GM04504 (cell line): ENCODE measurements around the gene SERPINI2.

Source experiments
- DNase-seq: peaks from one replicate; pipeline ENCODE4 v3.0.0-alpha.2; 2012; ENCODE audit warnings: low read depth

The SERPINI2 gene

DNA sequence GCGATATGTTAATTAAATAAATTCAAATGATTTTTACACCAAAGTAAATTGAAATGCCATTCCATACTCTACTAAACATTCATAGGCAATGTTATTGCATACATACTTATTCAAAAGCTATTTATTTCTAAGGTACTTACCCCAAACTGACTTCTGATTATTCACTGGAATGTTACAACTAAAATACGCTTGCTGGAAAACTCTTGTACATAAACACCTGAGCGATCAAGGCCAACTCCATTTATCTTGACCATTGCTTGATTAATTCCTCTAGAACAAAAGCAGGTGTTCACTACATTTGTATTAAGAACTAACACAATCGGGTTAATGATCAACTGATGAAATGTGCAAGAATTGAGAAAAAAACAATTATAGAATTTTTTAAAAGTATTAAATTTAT is at the start of gene SERPINI2:
Gene SERPINI2 (minus strand): TSS at position 180 of the 400 bp plus-strand sequence. CDS start 2,208 bp downstream, outside the sequence.
- no peak for DNase-seq

GRCh38 chr3:167521006-167521355 is 47.1 kb upstream of the SERPINI2 start:
- no peak for DNase-seq

DNA sequence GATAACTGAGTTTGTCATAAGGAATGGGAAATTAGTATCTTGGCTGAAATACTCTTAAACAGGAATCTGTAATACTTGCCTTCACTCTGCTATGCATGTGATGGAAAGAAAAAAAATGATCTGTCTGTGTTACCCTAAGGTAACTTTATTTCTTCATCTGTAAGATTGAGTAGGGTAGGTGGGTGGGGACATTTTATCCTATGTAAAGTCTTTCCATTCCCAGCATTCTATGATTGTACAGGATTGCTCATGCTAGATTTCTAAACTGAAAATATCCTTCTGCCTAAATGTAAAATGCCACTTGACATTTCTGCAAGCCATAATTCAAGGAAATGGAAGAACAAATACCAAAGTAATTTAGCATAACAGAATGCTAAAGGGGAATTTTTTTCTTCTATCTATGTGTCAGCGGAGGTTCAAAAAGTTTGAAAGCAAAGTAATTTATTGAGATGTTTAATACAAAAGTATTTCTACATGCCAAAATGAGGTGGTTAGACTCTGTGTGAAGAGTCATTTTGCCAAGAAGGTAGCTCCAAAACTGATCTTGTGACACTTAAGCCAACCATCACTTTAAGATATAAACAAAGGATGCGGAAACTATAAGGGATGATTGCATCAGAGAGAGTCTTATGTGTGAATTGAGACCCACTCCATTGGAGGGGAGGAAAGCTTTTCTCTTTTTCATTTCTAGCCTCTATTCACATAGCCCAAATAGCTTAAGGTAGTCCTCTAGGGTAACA is 46.6 kb upstream of the SERPINI2 start:
- no peak for DNase-seq

DNA sequence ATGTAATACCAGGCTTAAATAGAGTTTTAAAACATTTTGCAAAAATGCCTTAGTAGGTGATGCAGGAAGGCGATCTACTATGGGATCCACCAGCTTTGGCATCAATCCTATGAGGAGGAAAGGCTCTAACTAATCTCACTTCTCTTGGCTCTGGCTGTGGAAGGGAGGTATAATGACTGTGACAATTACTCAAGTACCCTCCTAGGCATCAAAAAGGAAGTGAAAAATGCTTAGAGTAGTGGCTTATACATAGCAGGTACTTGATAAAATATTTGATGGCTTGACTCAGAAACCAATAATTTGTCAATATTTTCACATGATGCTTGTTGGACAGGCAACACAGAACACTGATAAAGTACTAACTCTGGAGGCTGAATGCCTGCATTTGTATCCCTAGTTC is 34.1 kb upstream of the SERPINI2 start:
- DNase-seq: no peak

DNA sequence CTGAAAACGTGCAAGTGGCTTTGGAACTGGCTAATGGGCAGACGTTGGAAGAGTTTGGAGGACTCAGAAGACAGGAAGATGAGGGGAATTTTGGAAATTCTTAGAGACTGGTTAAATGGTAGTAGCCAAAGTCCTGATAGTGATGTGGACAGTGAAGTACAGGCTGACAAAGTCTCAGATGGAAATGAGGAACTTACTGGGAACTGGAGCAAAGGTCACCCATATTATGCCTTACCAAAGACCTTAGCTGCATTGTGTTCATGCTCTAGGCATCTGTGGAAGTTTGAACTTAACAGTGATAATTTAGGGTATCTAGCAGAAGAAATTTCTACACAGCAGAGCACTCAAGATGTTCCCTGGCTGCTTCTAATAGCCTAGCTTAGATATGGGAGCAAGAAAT is 28.6 kb upstream of the SERPINI2 start:
- DNase-seq: no peak

GRCh38 chr3:167501941-167502340 is 28.1 kb upstream of the SERPINI2 start:
- no peak for DNase-seq

GRCh38 chr3:167497903-167498302 is 24.1 kb upstream of the SERPINI2 start:
- no peak for DNase-seq

DNA sequence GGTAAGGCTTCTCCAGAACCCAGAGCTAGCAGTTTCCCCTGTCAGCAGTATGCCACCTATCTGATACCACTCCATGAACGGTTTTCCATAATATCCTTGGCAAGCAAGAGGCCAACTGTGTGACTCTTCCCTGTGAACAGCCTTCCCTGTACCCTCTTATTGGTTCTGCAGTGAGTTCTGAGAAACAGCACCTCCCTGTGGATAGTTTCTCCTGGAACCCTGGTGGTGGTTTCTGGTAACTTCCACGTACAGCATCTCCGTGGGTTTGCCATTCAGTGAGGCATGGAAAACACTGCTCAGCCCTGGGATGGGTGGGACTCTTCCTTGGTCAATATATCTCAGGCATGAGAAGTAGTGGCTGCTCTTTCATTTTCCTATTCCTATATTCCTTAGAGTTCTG is 19.4 kb upstream of the SERPINI2 start:
- DNase-seq: no peak

- DNase-seq: no peak
These were observed 17.8 kb upstream of the SERPINI2 start for GRCh38 chr3:167491621-167492020.

DNA sequence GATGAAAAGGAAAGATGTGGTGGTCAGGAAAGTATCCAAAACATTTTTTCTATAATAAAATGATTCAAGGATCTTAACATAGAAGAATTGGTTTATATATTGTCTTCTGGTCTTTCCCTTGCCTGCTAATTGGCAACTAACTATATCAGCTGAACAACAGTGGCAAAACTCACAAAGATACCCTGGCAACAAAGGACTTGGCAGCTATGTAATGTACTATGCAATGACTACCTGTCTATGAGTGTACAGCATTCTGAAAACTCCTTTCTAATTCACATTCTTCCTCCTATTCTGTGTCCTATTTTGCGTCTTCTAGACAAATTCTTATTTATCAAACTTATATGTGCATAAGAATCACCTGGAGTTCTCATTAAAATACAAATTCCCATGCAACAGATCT is 15.7 kb upstream of the SERPINI2 start:
- no peak for DNase-seq

DNA sequence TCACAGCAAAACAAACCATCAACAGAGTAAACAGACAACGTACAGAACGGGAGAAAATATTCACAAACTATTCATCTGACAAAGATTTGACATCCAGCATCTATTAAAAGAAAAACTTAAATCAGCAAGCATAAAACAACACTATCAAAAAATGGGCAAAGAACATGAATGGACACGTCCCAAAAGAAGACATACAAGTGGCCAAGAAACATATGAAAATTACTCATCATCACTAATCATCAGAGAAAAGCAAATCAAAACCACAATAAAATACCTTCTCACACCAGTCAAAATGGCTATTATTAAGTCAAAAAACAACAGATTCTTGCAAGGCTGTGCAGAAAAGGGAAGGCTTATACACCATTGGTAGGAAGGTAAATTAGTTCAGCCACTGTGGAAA is 13.7 kb upstream of the SERPINI2 start:
- DNase-seq: no peak

DNA sequence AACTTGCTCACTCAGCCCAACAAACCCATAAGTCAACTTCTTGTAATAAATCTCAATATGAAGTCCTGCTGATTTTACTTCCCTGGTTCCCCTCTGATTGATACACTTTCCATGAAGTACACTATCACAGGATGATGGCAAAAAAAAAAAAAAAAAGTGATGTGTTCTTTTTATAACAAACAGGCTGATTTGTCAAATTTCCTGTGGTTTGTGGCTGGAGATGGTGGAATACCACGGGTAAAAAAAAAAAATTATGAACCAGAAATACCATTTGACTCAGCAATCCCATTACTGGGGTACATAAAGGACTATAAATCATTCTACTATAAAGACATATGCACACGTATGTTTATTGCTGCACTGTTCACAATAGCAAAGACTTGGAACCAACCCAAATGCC is 10.7 kb upstream of the SERPINI2 start:
- no peak for DNase-seq

DNA sequence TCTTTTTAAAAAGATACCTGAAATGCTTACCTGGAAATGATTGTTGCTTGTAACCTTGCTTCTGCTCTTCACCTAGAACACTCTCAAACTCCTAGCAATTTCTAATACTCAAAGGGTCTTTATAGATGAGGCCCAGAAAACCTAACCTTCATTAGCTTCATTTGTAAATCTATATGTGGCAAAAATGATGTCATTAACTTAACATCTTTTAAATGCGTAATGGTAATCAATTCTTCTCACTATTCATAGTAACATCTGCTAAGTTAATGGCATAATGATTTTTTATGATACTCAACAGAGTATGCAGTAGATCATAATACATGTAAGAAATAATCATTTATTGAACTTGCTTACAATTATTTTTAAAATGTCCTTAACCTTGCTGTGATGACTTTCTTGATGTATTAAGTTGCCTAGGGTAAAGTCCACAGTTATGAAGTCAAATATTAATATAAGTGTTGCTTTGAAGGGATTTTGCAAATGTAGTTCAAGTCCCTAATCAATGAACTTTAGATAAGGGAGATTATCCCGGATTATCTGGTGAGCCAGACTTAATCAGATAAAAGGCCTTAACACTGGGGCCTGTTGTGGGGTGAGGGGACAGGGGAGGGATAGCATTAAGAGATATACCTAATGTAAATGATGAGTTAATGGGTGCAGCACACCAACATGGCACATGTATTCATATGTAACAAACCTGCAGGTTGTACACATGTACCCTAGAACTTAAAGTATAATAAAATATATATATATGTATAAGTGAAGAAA is 10.1 kb upstream of the SERPINI2 start:
- no peak for DNase-seq

- DNase-seq: no peak
These were observed 7.3 kb upstream of the SERPINI2 start for GRCh38 chr3:167481164-167481563.

DNA sequence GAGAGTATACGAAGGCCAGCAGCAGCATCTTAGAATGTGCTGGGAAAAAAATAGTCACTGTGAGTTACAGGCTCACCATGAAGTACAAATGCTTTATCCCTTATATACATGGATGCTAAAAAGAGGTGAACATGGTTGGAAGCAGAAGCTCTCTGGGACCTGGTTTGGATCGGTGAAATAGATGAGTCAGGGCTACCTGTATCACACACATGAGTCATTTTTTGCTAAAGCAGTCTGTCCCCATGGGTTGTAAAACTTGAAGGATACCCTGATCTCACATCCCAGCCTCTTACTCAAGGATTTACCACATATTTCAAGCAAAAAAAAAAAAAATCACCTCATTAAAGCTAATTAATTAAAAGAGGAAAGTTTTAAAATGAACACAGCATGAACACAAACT is 6.9 kb upstream of the SERPINI2 start:
- no peak for DNase-seq

DNA sequence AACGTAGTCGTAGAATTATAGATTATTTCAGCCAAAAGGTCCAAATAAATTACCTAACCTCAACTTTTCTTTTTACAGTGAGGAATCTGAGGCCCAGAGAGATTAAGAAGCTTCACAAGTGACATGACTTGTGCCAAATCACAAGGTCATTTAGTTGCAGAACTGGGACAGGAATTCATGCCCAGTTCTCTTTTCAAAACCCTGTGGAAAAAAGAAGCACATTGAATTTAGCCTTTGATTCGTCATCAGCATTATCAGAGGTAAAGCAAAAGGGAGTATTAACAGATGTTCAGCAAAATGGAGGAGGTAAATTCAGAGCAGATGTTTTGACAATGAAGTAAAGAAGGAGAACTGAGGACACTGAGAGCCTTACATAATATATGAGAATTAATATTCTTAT is 4.5 kb downstream of the SERPINI2 start:
- no peak for DNase-seq

- DNase-seq: no peak
These were observed 5.8 kb downstream of the SERPINI2 start for GRCh38 chr3:167467848-167468611.

GRCh38 chr3:167466966-167467365 is 6.9 kb downstream of the SERPINI2 start:
- DNase-seq: no peak

- DNase-seq: no peak
These were observed 17.6 kb downstream of the SERPINI2 start for GRCh38 chr3:167456157-167456799.

DNA sequence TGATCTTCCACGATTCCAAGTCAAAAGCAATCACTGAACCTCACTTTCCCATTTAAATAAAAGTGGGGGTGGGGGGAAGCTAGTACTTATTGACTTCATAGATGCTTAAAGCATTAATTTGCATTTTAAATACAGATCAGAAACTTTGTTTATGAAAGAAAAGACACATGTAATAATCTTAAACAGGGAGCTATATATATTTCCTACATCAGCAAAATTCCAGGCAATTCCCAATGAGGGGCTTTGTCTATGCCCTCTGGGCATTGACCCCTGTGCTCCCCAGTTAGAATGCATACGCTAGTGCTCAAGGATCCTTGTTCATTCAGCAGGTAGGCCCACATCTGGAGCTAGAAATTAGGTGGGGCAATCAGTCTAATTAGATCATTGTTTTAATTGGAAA is 20.0 kb downstream of the SERPINI2 start:
- DNase-seq: no peak

DNA sequence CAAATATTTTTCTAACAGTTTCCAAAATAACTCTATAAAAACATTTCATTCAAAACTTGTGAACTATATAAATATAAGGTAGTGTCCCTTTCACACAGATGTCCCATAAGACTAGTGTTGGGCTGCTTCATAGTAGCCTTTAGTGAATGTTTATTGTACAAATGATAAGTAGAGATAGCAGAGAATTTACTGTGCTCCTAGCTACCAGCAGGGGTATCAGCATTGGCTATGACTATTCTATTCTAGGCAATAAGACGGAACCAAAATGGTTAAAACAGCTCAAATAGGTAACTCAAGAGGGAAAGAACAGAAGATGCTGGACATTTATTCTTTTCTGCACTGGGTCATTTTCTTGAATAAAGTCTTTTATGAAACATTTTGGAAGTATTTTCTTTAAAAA is 22.6 kb downstream of the SERPINI2 start:
- DNase-seq: no peak

GRCh38 chr3:167450675-167451074 is 23.2 kb downstream of the SERPINI2 start:
- no peak for DNase-seq
